GM18508 (cell line): ENCODE measurements around the gene C6orf89.
"Not testable (repeated sequence)": the region's sequence is repeated elsewhere in the genome, so short reads cannot be mapped to it uniquely, and the experiment has no call there.

Source experiments
- ATAC-seq: cut with Tn5 transposase; IDR thresholded peaks from one replicate; pipeline ENCODE4 v1.9.1; 2021; ENCODE audit warnings: moderate number of reproducible peaks; ENCODE audit not compliant: insufficient read depth, unreplicated experiment

The C6orf89 gene

DNA sequence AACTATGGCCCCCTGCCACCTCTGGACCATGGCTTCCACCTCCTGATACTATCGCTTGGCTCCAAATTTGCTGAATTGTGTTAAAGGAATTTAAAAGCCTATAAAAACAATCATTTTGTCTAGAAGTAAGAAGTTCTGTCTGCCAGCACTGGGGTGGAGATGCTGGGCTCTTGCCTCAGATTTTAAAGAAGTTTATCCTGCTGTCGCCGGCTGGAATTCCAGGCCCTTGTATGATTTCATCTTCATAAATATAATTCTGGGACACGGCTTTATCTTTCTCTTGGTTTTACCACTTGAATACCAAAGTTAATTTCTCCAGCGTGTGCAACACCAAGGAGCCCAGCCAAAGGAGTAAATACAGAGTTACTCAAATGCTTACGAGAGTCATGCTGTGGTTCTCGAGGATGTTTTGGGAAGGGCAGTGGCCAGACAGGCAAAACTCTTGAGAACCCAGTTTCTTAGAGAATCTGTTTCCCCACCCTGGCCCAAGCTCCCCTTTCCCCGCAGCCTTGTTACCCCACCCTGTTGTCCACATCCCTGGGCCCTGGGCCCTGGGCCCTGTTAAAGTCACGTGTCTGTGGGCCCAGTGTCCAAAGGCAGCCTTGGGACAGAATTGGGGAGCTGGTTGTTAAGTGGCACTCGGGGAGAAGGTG lies 31.9 kb downstream of the C6orf89 start:
- no peak for ATAC-seq

DNA sequence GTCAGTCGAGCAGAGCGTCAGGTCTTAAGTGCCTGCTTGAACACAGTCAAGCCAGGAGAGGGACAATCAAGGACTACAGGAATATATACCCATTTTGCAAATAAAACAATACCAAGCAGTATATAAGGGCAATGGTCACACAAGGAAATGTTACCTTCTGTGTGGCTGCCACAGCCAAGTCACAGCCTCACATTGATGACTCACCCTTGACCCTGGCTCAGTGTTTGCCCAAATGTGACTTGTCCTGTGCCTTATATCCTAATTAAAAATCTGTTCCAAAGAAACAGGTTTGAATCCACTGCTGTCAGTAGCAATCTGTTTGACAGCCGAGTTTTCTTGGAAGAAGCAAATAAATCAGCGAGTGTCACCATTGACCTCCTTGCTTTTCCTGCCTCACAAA lies 34.3 kb downstream of the C6orf89 start:
- no peak for ATAC-seq

DNA sequence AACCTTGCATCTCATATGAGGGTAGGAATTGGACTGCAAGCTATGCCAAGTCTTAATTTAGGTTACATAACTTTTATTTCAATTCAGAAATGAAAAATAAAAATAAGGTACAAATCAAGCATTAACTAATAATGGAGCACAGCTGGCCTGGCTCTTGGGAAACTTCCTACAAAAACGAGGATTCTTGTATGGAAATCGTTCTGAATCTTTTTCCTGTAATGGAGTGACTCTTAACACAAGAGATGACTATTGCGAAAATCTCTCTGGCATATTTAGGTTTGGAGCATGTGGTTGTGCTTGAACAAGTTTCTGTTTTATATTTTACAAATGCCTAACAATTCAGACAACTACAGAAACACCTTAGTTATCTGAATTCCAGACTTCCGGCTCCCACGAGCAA lies 34.8 kb downstream of the C6orf89 start:
- ATAC-seq = no peak

DNA sequence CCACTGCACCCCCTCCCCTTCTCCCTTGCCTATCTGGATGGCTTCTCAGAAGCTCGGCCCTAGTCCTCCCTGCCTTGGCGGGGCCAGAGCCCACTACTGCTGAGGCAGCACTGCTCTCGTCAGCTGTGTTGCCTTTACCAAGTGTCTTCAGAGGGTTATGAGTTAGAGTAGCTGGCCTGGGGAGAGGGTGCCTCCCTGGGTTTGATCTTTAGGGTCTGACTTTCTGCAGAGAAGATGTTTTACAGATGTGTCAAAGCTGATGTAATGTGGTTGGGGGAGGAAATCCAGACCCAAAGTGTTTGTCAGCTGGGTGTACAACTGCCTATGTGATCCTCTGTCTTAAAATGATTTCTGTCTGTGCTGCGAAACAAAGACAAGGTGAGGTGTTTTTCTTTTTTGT lies 38.4 kb downstream of the C6orf89 start:
- ATAC-seq = no peak

DNA sequence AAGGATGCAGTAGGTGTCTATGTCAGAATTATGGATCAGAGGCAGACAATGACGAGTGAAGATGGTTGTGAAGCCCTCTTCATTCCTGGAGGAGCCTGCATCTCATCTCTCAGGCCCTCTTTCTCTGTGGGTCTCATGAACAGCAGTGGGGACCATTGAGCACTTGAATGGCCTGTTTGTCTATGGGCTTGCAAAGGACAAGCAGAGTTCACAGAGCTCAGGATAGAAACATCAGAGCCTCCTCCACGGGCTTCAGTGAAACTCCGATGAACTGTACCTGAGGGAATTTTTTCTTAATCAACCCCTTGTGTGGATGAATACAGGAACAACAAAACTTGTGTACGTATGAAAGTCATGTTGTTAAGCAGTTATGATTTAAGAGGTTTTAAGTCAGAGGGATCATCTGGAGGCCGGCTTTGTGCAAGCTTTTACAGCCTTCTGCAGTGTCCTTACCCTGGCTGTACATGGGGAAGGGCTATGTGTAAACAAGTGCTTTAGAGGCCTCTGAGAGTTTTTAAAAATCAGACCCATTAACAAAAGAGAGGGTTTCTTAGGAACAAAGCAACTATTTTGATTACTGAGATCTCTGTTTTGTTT lies 39.1 kb downstream of the C6orf89 start:
- no peak for ATAC-seq

DNA sequence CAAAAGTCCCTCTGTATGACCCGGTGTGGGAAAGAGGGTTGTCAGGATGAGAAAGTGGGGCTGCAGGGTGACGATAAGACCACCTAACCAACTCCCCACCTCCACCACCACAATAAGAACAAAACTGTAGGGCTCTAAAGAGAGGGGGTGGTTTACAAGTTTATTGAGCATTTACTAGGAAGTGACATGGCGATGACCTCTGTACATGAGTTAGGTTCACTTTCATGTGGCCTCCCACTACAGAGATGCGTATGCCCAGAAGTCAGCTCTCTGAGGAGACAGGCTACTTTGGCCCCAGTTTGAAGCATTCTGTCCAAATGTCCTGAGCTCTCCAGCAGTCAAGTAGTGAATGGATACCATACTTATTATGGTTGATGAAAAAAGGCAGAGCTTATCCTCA lies 40.1 kb downstream of the C6orf89 start:
- no peak for ATAC-seq

DNA sequence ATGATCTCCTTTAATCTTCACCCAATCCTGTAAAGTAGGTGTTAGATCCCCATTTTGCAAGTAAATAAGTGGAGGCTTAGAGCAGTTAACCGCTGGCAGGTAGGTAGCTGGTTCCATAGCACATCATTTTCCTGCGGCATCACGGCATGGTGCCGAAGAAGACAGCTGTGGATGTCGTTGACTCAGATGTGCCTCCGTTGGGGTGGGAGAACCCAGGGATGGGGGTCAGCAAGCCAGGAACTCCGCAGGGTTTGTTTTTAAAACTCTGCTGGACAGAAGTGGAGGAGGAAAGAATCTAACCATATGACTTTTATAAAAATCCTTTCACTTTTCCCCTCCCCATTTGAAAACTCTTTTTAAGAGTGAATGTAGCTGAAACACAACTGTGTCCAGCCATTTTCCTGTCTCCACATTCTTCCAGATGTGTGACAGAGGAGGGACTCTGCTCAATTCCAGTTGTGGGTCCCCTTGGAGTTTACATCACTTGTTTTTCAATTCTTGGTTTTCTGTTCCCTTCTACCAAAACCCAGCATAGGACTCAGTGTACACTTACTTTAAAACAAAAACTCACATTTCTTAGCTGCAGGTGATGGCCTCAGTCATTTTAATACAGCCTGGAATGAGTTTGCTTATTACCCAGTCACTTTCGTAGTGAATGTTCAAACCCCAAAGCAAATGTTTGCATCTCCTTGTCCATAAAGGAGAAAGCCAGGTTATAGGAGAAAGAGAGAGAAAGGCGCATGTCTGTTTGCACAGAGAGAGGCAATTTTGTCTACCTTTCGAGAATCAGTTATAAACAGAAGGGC lies 41.2 kb downstream of the C6orf89 start:
- no peak for ATAC-seq

DNA sequence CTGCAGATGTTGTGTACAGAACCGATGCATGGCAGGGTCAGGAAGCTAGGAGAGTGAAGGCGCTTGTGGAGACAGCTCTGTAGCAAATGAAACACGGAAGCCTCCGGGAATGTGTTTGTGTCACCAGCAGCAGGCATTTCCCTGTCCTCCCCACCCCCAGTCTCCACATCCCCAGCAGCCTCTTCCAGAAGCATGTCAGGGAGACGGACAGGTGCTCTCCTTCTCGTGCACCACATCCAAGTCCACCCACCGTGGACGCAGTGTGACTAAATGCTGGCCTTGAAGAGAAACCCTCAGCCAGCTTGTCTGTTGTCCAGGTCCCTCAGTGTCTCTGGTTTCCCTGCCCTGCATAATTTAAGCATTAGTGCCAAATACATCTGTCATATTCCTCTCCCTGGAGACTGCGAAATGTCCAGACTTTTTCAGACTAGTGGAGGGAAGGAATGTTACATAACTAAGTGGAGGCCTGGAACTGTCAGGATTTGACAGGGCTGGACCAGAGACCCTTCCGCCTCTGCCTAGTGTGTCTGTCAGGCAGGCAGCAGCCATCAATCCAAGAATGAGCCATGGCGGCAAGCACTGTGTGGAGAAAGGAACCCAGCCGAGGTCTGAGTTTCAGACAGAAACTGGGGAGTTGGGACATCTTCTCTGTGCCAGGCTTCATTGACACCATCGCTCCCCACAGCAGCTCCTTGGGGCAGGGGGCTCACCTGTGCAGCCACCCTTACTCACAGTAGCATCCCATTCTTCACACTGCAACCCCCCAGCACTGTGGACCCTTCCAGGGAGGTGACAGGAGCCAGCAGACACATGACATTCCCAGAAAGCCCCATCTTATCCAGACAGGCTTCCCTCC lies 42.2 kb downstream of the C6orf89 start:
- no peak for ATAC-seq

DNA sequence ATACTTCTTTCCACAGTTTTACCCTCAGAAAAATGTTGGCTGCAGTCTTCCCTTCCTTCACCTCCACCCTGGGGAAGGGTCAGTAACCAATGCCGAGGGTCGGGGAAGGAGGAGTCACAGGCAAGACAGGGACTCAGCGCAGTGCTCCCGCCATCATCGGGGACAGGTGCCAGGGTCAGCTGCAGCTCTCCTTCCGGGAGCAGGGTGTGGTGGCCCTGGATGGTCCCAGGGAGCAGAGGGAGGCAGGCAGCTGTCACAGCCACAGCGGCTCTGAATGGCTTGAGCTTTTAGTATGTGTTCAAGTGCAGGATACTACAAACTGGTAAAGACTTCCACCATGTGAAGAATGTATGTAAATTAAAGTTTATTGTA lies 42.8 kb downstream of the C6orf89 start:
- ATAC-seq = no peak

DNA sequence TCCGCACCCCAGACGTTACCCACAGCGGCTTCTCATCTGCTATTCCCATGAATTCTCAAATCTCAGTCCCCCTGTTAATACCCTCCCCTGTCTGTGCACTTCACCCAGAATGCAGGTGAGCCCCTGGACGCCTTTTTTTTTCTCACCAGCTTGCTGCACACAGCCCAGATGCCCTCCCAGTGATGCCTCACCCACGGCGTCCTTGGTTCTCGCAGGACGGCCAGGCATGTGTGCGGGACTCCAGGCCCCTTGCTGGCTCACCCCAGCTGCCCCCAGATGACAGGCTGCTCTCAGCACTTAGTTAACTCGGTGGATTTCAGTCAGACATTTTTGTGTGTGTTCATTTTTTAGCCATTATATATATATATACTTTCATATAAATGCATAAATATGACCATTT lies 43.4 kb downstream of the C6orf89 start:
- ATAC-seq = no peak

DNA sequence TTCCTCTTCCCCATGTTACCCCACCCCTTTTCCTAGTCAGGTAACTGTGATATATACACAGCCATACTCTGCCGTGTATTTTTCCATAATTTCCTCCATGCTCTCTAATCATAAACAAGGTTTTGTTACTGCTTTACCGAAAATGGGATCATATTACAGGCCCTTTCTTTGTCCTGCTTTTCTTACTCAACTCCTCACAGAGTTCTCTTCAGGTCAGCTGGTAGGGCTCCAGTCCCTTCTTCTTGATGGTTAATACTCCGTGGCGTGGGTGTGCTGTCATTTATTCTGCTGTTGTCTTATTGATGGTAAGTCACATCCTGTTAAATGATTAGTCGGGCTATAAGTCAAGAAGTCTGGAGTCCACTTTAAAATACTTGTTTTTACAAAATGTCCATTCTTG lies 43.9 kb downstream of the C6orf89 start:
- ATAC-seq = no peak

DNA sequence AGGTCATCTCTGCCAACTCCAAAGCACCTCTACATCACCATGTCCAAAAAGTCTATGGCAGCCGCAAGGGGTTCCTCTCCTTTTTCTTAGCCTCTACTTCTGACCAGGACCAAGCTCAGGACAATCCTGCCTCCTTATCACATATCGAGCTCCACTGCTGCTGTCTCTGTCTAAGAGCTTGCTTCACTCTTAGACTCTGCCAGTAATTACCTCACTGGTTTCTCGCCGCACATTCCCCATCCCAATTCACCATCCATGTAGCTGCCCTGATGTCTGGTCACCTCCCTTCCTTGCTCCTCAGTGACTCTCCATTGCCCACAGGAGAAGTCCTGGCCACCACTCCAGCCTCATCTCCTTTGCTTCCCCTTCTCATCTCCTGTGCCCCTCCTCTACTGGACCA lies 44.7 kb downstream of the C6orf89 start:
- ATAC-seq = no peak

DNA sequence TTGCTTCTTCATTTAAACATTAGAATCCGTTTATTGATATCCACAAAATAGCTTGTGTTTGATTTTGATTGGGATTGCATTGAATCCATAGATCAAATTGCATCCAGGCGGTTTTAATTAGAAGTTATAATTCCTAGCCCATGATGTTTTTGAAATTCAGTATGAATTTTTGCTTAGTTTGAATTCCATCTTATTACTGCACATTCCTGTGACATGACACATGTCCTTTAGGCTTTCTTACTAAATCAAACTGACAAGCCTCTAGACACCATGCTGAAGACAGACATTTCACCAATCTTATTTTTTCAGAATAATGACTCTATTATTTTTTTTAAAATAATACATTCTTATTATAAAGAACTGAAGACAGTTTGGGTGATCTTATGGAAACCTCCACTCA lies 47.4 kb downstream of the C6orf89 start:
- ATAC-seq = no peak

DNA sequence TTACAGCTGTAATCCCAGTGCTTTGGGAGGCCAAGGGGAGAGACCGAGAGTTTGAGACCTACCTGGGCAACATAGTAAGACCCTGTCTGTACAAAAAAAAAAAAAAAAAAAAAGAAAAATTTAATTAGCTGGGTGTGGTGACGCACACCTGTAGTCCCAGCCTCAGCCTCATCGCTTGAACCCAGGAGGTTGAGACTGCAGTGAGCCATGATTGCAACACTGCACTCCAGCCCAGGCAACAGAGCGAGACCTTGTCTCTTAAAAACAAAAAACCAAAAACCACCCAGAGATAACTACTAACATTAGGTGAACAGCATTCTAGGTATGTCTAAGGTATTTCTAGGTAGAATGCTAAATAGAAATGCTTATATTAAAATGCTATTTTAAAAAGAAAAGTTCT lies 47.8 kb downstream of the C6orf89 start:
- no peak for ATAC-seq

DNA sequence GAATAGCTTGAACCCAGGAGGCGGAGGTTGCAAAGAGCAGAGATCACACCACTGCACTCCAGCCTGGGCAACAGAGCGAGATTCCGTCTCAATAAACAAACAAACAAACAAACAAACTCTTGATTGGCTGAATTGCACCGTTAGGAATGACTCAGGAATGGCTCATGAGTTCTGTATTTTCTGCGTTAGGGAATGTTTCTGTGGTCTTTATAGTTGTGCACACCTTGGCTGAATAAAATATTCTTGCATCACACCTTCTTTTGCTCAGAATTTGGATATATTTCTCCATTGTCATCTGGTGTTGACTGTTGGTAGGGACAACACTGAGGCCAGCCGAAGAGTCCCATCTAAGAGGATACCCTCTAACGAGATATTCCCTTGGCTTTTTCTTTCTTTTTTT lies 49.1 kb downstream of the C6orf89 start:
- no peak for ATAC-seq

DNA sequence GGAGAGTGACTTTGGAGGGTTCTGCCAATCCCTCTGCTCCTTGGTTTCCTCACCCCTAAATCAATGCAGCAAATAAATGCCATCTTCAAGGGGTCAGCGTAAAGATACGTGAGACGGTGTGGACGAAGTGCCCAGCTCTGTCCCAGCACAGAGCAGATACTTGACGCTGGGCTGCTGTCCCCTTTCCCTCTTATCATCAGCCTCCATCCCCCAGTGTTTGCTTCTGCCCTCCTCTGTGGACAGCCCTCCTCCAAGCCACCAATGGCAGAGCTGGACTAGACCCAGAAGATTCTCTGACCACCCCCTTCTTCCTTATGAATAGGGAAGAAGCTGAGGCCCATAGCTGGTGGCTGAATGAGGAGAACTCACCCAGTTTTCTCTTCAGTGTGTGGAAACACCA lies 51.1 kb downstream of the C6orf89 start:
- no peak for ATAC-seq

DNA sequence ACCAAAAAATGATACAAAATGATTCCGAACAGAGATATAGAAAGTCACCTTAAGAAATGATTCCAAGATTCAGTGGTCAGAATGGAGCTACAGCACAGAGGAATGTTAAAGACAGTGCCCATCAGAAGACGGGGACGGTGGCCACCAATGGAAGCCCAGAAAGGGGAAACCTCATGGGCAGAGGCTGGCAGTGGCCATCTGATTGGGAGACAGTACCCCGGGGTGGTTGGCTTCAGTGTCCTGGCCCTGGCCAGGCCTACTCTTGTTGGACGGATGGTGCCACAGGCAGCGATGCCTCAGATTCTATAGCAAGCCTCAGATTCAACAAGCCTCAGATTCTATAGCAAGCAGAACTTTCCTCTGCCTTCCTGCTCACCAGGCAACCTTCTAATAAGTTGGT lies 52.1 kb downstream of the C6orf89 start:
- ATAC-seq = no peak

DNA sequence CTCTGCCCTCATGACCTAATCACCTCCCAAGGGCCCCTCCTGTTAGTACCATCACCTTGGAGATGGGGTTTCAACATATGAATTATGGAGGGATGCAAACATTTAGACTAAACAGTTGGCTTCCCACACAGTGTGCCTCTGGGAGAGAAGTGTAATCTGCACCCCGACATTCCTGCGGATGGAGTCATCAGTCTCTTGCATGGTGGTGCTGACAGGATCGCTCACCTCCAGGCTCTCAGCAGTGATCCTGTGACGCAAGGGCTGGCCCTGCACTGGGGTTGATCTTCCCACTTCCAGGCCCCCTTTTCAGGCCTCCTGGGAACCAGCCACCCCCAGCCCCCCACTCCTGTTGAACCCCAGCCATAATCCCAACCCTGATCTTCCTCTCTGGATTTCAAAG lies 52.8 kb downstream of the C6orf89 start:
- no peak for ATAC-seq

DNA sequence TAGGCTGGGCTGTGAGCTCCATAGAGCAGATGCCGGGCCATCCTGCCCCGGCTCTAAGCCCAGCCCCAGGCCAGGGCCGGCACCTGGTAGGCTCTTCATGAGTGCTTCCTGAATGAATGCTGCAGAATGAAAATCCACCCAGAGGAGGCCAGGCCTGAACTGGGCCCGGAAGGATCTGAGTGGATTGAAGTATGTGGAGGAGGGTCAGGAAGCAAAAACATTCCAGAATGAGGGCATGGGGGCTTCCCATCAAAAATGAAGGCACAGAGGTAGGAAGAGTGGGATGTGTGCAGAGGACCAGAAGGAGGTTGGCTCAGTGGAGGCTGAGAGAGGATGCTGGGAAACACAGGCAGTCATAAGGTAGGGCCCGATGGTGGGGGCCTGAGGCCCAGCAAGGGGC lies 53.3 kb downstream of the C6orf89 start:
- ATAC-seq = not testable (repeated sequence)

DNA sequence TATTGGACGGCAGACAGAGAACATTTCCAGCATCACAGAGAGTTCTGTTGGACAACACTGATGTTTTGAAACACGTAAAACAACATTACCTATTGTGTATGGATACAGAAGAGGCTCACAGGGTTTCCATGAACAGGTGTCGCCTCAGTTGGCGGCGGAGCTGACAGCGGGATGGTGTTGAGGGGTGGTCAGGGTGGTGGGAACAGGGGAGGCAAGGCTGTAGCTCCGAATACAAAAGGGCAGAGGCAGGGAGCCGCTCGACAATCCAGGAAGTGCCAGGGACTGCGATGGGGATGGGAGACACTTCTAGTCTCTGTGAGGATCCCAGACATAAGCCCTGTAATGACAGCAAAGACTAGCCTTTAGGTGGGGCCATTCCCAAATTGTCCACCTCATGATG lies 54.3 kb downstream of the C6orf89 start:
- no peak for ATAC-seq

DNA sequence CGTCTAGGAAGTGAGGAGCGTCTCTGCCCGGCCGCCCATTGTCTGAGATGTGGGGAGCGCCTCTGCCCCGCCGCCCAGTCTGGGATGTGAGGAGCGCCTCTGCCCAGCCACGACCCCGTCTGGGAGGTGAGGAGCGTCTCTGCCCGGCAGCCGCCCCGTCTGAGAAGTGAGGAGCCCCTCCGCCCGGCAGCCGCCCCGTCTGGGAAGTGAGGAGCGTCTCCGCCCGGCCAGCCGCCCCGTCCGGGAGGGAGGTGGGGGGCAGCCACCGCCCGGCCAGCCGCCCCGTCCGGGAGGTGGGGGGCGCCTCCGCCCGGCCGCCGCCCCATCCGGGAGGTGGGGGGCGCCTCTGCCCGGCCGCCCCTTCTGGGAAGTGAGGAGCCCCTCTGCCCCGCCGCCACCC lies 55.8 kb downstream of the C6orf89 start:
- ATAC-seq = not testable (repeated sequence)
